Measurements from ENCODE around the gene KIAA0753. TPM values are rescaled to one million over a fixed set of nuclear protein-coding genes. Genes with fewer than 3 reads are reported as not detected.

KIAA0753 gene
- total and polyA plus RNA-seq, 2 of the 13 experiments (the other 11 are each of a cell fraction or from before 2014, with no cell fraction given), result 5.2 to 9.1 TPM

GRCh38 chr17:6674586-6674985, 34.1 kb upstream of the KIAA0753 start:
- BruUV-seq (replicated peaks), result no TSS peak
- H3K27me3 ChIP-seq (ENCODE audit: control insufficient read depth in 1 of 2, insufficient read depth in 2 of 2, low read length in 2 of 2), result no peaks in the 10 kb centered on the region; a peak in 1 of 5 replicates
- ATAC-seq (no peak), FAIRE-seq (no peak), DNase-seq (ENCODE audit: low spot score) (no peak)
- intact Hi-C loops (cut with micrococcal nuclease; ENCODE audit: unreplicated experiment), result no loop called here
- H4K20me1 ChIP-seq (ENCODE audit: insufficient read depth, low read length), result no peaks in the 10 kb centered on the region
- H3K79me2 ChIP-seq (ENCODE audit: insufficient read depth, low read length), result no peaks in the 10 kb centered on the region
- ChIA-PET CTCF (ENCODE audit: low intra/inter-chr PET ratio, low total read pairs) (no interaction called here), POLR2A (interaction anchor here (2.5 to 5.0 kb wide), 2 partner anchors 38 kb away, joined by 10 to 59 read pairs; partner anchors contain the start of gene SLC13A5)
- no peaks in the 10 kb centered on the region for H3K9me3 ChIP-seq (ENCODE audit: low read length)
- H2AFZ ChIP-seq (ENCODE audit: low read length), result no peak overlapping the region
- no peak overlapping the region for H3K4me2 ChIP-seq (ENCODE audit: low read depth, low read length)
- no peak overlapping the region for H3K9ac ChIP-seq (ENCODE audit: insufficient read depth, low read depth, low read length)
- peaks cover 62% of the 10 kb centered on the region for H3K4me1 ChIP-seq (ENCODE audit: insufficient read depth, low read length)
- 100% methylated on average over 3 of the region's 13 CpGs for WGBS (ENCODE audit: low lambda C conversion rate)
- no peak overlapping the region for H3K27ac ChIP-seq (ENCODE audit: extremely low read length, insufficient read depth, low read length)
- H3K4me3 ChIP-seq (replicated peaks in 1 of 3; ENCODE audit: insufficient read depth in 1 of 3, low read depth in 2 of 3, low read length in 3 of 3), result no peak overlapping the region
- no peaks in the 10 kb centered on the region for H3K36me3 ChIP-seq (replicated peaks in 1 of 2; ENCODE audit: control insufficient read depth in 1 of 2, insufficient read depth in 2 of 2, low read length in 2 of 2)
- in situ Hi-C loops (cut with HindIII; ENCODE audit: extremely low pct_ligation_motif_present, low pct_unique_long_range_greater_than_20kb), result no loop called here
- TF ChIP-seq KDM1A (CRISPR knock-in tag; IDR thresholded peaks at IDR 0.05) (no peak), ZNF24 (IDR thresholded peaks at IDR 0.05) (no peak), SP1 (IDR thresholded peaks at IDR 0.05) (no peak), SP1 (CRISPR knock-in tag; IDR thresholded peaks at IDR 0.05) (no peak), PAXIP1 (CRISPR knock-in tag; conservative IDR thresholded peaks at IDR 0.05) (no peak), EEA1 (CRISPR knock-in tag; IDR thresholded peaks at IDR 0.05; ENCODE audit: borderline replicate concordance) (no peak), ONECUT2 (CRISPR knock-in tag; IDR thresholded peaks at IDR 0.05) (no peak)
